Endothelial cell of umbilical vein (primary cell): ENCODE results near the gene PCNA. TPM values are rescaled to one million over a fixed set of nuclear protein-coding genes. Genes with fewer than 3 reads are reported as not detected.

ENCODE experiments used
- BruUV-seq: library from RNA; stranded (reverse); fragments of 400-500 nt; replicated peaks from 2 replicates; lab custom pipeline; 2021; lab: Mats Ljungman, UMichigan
- CTCF ChIA-PET: fragments of 300-600, 350-600 bp; sonication (Branson Sonifier 250); formaldehyde crosslinking; loops from one replicate; lab custom pipeline; 2021; ENCODE audit warnings: antibody characterized with exemption, inconsistent platforms; lab: Charles Lee
- POLR2A ChIA-PET: fragments of 300-600, 350-600 bp; sonication (Branson Sonifier 250); formaldehyde crosslinking; loops from one replicate; lab custom pipeline; 2021; ENCODE audit warnings: antibody characterized with exemption, inconsistent platforms; lab: Charles Lee
- DNase-seq: peaks from one replicate; pipeline ENCODE4 v3.0.0-alpha.2; 2011; ENCODE audit warnings: low read depth, low spot score
- FAIRE-seq: peaks from 2 replicates; lab custom pipeline; 2011; peaks lifted over from hg19 to GRCh38; lab: Jason Lieb, UNC
- H2AFZ ChIP-seq: 2 replicates; pipeline ENCODE4 v1.6.0; 2012; ENCODE audit warnings: low read depth, low read length, control low read depth, inconsistent platforms
- H3K27ac ChIP-seq: 2 replicates; pipeline ENCODE4 v1.5.1; 2011; ENCODE audit warnings: low read depth, mild to moderate bottlenecking, control low read depth, low read length, moderate library complexity; ENCODE audit not compliant: insufficient read depth
- H3K27me3 ChIP-seq, 2 experiments: 2 replicates each; pipeline versions ENCODE4 v1.6.0 to v1.6.1; 2011; ENCODE audit warnings: low read length in 2 of 2, mixed read lengths in 1 of 2; ENCODE audit not compliant: control insufficient read depth in 2 of 2, insufficient read depth in 2 of 2
- H3K36me3 ChIP-seq, 2 experiments: 2 replicates in 1 of 2; 3 replicates in 1 of 2; pipeline ENCODE4 v1.5.1; 2011; ENCODE audit warnings: low read length in 2 of 2, mild to moderate bottlenecking in 1 of 2, moderate library complexity in 1 of 2; ENCODE audit not compliant: control insufficient read depth in 2 of 2, insufficient read depth in 2 of 2; ENCODE audit errors: extremely low read depth in 1 of 2
- H3K4me1 ChIP-seq: 3 replicates; pipeline ENCODE4 v1.5.1; 2011; ENCODE audit warnings: mild to moderate bottlenecking, low read length; ENCODE audit not compliant: control insufficient read depth, insufficient read depth; ENCODE audit errors: extremely low read depth
- H3K4me2 ChIP-seq: 2 replicates; pipeline ENCODE4 v1.6.1; 2011; ENCODE audit warnings: low read length, control low read depth, mixed read lengths; ENCODE audit not compliant: insufficient read depth
- H3K4me3 ChIP-seq, 3 experiments: fragments of 200-600 bp in 1 of 3; sonication (generic), shearing (Covaris generic) in 1 of 3; replicated peaks in 1 of 3; 2 replicates each; pipeline ENCODE4 v1.5.1; 2011 to 2016; ENCODE audit warnings: control low read depth in 3 of 3, low read length in 3 of 3, mild to moderate bottlenecking in 2 of 3, inconsistent platforms in 1 of 3, low read depth in 1 of 3, moderate library complexity in 1 of 3; ENCODE audit not compliant: insufficient read depth in 1 of 3
- H3K79me2 ChIP-seq: 2 replicates; pipeline ENCODE4 v1.6.0; 2012; ENCODE audit warnings: low read length, inconsistent platforms; ENCODE audit not compliant: control insufficient read depth, insufficient read depth
- H3K9ac ChIP-seq: replicated peaks from 2 replicates; pipeline ENCODE3; 2011; ENCODE audit warnings: low read length, control low read depth; ENCODE audit not compliant: insufficient read depth; ENCODE audit errors: extremely low read depth
- H3K9me1 ChIP-seq: replicated peaks from 3 replicates; pipeline ENCODE4 v1.6.0; 2011; ENCODE audit warnings: mild to moderate bottlenecking, low read length; ENCODE audit not compliant: control insufficient read depth, insufficient read depth; ENCODE audit errors: extremely low read depth
- H3K9me3 ChIP-seq: replicated peaks from 2 replicates; pipeline ENCODE4 v1.5.1; 2012; ENCODE audit warnings: low read length, inconsistent platforms; ENCODE audit not compliant: control insufficient read depth, insufficient read depth
- H4K20me1 ChIP-seq: replicated peaks from 2 replicates; pipeline ENCODE3; 2011; ENCODE audit warnings: mild to moderate bottlenecking, low read length; ENCODE audit not compliant: control insufficient read depth, insufficient read depth; ENCODE audit errors: extremely low read depth
- CTCF ChIP-seq, 2 donors: IDR thresholded peaks; 1 replicate in 1 of 2; 2 replicates in 1 of 2; pipeline ENCODE4 v1.5.1; 2011; ENCODE audit warnings: low read length in 2 of 2, mild to moderate bottlenecking in 2 of 2, moderate library complexity in 2 of 2, control low read depth in 1 of 2, inconsistent platforms in 1 of 2, low read depth in 1 of 2; ENCODE audit not compliant: insufficient read depth in 1 of 2; ENCODE audit errors: extremely low read depth in 1 of 2
- EZH2 ChIP-seq: IDR thresholded peaks from 2 replicates; pipeline ENCODE4 v1.6.1; 2012; ENCODE audit warnings: borderline replicate concordance, low read depth, mild to moderate bottlenecking, moderate library complexity, low read length, inconsistent platforms; ENCODE audit not compliant: severe bottlenecking
- FOS ChIP-seq: IDR thresholded peaks from 2 replicates; pipeline ENCODE4 v1.6.1; 2011; ENCODE audit warnings: mild to moderate bottlenecking, low read length, moderate library complexity, borderline replicate concordance; ENCODE audit not compliant: insufficient read depth
- GATA2 ChIP-seq: IDR thresholded peaks from 2 replicates; pipeline ENCODE4 v1.7.0; 2011; ENCODE audit warnings: low read depth, mild to moderate bottlenecking, moderate library complexity, mixed read lengths, low read length; ENCODE audit not compliant: insufficient read length, insufficient read depth
- JUN ChIP-seq: IDR thresholded peaks from 2 replicates; pipeline ENCODE4 v1.6.1; 2011; ENCODE audit warnings: borderline replicate concordance, low read depth; ENCODE audit not compliant: insufficient read length, insufficient read depth
- MYC ChIP-seq: IDR thresholded peaks from one replicate; pipeline ENCODE4 v1.6.1; 2011; ENCODE audit warnings: mild to moderate bottlenecking, low read depth, low read length
- POLR2A ChIP-seq: IDR thresholded peaks from 2 replicates; pipeline ENCODE4 v1.6.1; 2012; ENCODE audit warnings: low read depth, mild to moderate bottlenecking, control low read depth, low read length
- POLR2AphosphoS5 ChIP-seq: IDR thresholded peaks from 2 replicates; pipeline ENCODE4 v1.6.1; 2012; ENCODE audit warnings: low read depth, mild to moderate bottlenecking, control low read depth, low read length, moderate library complexity; ENCODE audit not compliant: insufficient read depth
- dilution Hi-C: fragments of 300-500 bp; cut with MboI; formaldehyde crosslinking; loops from one replicate; pipeline ENCODE4 v1.15.0; 2019; ENCODE audit warnings: low sequenced_read_pairs; ENCODE audit not compliant: extremely low pct_ligation_motif_present
- intact Hi-C: fragments of 100-400 bp; cut with micrococcal nuclease; formaldehyde crosslinking; loops from one replicate; pipeline ENCODE4 v1.10.0; 2022
- polyA plus RNA-seq, 4 experiments: library from polyadenylated mRNA; depleted of rRNA in 3 of 4; stranded (reverse) in 3 of 4; unstranded in 1 of 4; fragments of >200 nt; gene quantifications; 2 replicates each; pipeline versions ENCODE4 v1.2.1 to v1.2.3, GENCODE V29; 2011 to 2012; ENCODE audit warnings: missing spikeins in 1 of 4
- total RNA-seq: library from RNA; stranded (reverse); gene quantifications from 2 replicates; pipeline ENCODE4 v1.2.3, GENCODE V29; 2021
- TF ChIP-seq, protein P1 (sequence below): IDR thresholded peaks from 2 replicates; pipeline ENCODE4 v1.6.1; 2011; ENCODE audit not compliant: insufficient read depth, insufficient read length

Gene PCNA
- total and polyA plus RNA-seq, 2 donors (not counting 3 experiments of a cell fraction or from before 2014, with no cell fraction given), result 175 to 295 TPM

DNA sequence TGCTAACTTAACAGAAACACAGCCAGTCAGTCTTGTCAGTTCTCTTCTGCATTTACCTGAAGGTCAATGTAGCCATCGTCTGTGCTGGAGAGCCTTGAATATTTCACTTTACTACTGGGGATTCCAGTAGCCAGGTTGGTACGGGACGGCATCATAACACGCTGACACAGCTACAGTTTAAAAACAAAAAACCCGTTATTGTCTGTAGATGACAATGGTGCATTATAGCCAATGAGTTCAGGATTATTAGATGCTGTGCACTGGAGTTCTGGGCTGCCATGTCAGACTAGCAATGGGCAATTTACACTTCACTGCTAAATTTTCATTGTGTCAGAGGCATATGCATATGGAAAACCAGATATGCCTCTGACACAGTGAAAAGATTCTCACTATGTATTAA lies 10.5 kb downstream of the PCNA start:
- Histone ChIP-seq H2AFZ (no peak overlapping the region), H3K79me2 (peaks cover 12% of the 10 kb centered on the region), H3K36me3 (peaks cover 2 to 9% of the 10 kb centered on the region in 2 experiments), H3K27ac (no peak overlapping the region), H3K4me3 (no peak overlapping the region), H3K9ac (no peak overlapping the region), H3K27me3 (no peaks in the 10 kb centered on the region), H4K20me1 (no peaks in the 10 kb centered on the region), H3K9me1 (no peaks in the 10 kb centered on the region), H3K4me1 (peaks cover 15% of the 10 kb centered on the region), H3K9me3 (no peaks in the 10 kb centered on the region), H3K4me2 (no peak overlapping the region)
- dilution Hi-C loops, result no loop called here
- intact Hi-C loops, result no loop called here
- DNase-seq (no peak), FAIRE-seq (no peak)
- BruUV-seq, result no TSS peak
- POLR2A ChIA-PET, result no interaction called here
- TF ChIP-seq, protein P1, sequence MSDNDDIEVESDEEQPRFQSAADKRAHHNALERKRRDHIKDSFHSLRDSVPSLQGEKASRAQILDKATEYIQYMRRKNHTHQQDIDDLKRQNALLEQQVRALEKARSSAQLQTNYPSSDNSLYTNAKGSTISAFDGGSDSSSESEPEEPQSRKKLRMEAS, result no peak
- TF ChIP-seq EZH2 (no peak), GATA2 (no peak), CTCF (IDR thresholded peaks at IDR 0.05; ENCODE audit: extremely low read depth in 1 of 2, insufficient read depth in 1 of 2, low read depth in 1 of 2, low read length in 2 of 2) (no peak), JUN (no peak), MYC (no peak), POLR2AphosphoS5 (no peak), FOS (no peak), POLR2A (no peak)
- CTCF ChIA-PET, result no interaction called here
